CD14-positive monocyte (primary cell): ENCODE measurements around the gene UPB1. TPM values are rescaled to one million over a fixed set of nuclear protein-coding genes. Genes with fewer than 3 reads are reported as not detected.

ENCODE experiments used
- DNase-seq, 3 donors: peaks; one replicate each; pipeline ENCODE4 v3.0.0-alpha.2; 2011 to 2022
- H2AFZ ChIP-seq: 2 replicates; pipeline ENCODE4 v1.6.0; 2012; ENCODE audit warnings: mild to moderate bottlenecking, low read depth, low read length, inconsistent platforms; ENCODE audit not compliant: insufficient read depth, poor library complexity, severe bottlenecking
- H3K27ac ChIP-seq, 2 donors: 1 replicate in 1 of 2; 2 replicates in 1 of 2; pipeline ENCODE4 v1.5.1; 2012 to 2013; ENCODE audit warnings: low read length in 2 of 2, control low read depth in 1 of 2, inconsistent platforms in 1 of 2, low read depth in 1 of 2, mild to moderate bottlenecking in 1 of 2
- H3K27me3 ChIP-seq, 2 donors: one replicate each; pipeline versions ENCODE4 v1.6.0 to v1.6.1; 2011 to 2013; ENCODE audit warnings: low read length in 2 of 2; ENCODE audit not compliant: control insufficient read depth in 2 of 2, insufficient read depth in 2 of 2
- H3K36me3 ChIP-seq, 2 donors: replicated peaks in 1 of 2; 1 replicate in 1 of 2; 2 replicates in 1 of 2; pipeline versions ENCODE4 v1.5.1 to v1.6.1; 2012 to 2013; ENCODE audit warnings: low read length in 2 of 2, control low read depth in 1 of 2, inconsistent platforms in 1 of 2, mild to moderate bottlenecking in 1 of 2; ENCODE audit not compliant: insufficient read depth in 2 of 2, control insufficient read depth in 1 of 2
- H3K4me1 ChIP-seq, 2 donors: 1 replicate in 1 of 2; 2 replicates in 1 of 2; pipeline versions ENCODE4 v1.5.1 to v1.6.1; 2012 to 2013; ENCODE audit warnings: low read length in 2 of 2, control low read depth in 1 of 2, inconsistent platforms in 1 of 2, mild to moderate bottlenecking in 1 of 2, moderate library complexity in 1 of 2; ENCODE audit not compliant: insufficient read depth in 2 of 2, control insufficient read depth in 1 of 2
- H3K4me2 ChIP-seq: replicated peaks from 2 replicates; pipeline ENCODE3; 2012; ENCODE audit warnings: low read length, moderate library complexity, mild to moderate bottlenecking; ENCODE audit not compliant: poor library complexity, severe bottlenecking; ENCODE audit errors: extremely low read depth
- H3K4me3 ChIP-seq, 3 experiments: fragments of 200-600 bp in 1 of 3; sonication (generic) in 1 of 3; replicated peaks in 1 of 3; 1 replicate in 2 of 3; 2 replicates in 1 of 3; pipeline ENCODE4 v1.5.1; 2011 to 2013; ENCODE audit warnings: low read length in 3 of 3, mild to moderate bottlenecking in 3 of 3, control low read depth in 2 of 3, low read depth in 2 of 3, inconsistent platforms in 1 of 3, moderate library complexity in 1 of 3
- H3K79me2 ChIP-seq: 2 replicates; pipeline ENCODE4 v1.6.0; 2012; ENCODE audit warnings: mild to moderate bottlenecking, control low read depth, inconsistent platforms, low read length, moderate library complexity; ENCODE audit not compliant: insufficient read depth
- H3K9ac ChIP-seq: 2 replicates; pipeline ENCODE4 v1.6.0; 2017; ENCODE audit warnings: low read length, mild to moderate bottlenecking; ENCODE audit not compliant: insufficient read depth, poor library complexity, severe bottlenecking
- H3K9me3 ChIP-seq, 2 donors: replicated peaks in 1 of 2; 1 replicate in 1 of 2; 2 replicates in 1 of 2; pipeline versions ENCODE4 v1.5.1 to v1.6.1; 2012 to 2013; ENCODE audit warnings: low read length in 2 of 2, control low read depth in 1 of 2; ENCODE audit not compliant: control insufficient read depth in 1 of 2, insufficient read depth in 1 of 2
- H4K20me1 ChIP-seq: 2 replicates; pipeline ENCODE4 v1.6.0; 2012; ENCODE audit warnings: mild to moderate bottlenecking, low read length, control low read depth, moderate library complexity; ENCODE audit not compliant: insufficient read depth
- H3K27ac Mint-ChIP-seq, 7 donors: one replicate each; pipeline ENCODE4 v1.8.0; 2020; ENCODE audit warnings: mild to moderate bottlenecking in 7 of 7, mixed read lengths in 7 of 7, moderate library complexity in 6 of 7, inconsistent platforms in 2 of 7
- H3K27me3 Mint-ChIP-seq, 3 donors: one replicate each; pipeline ENCODE4 v1.8.0; 2021 to 2022; ENCODE audit warnings: low read depth in 3 of 3, mild to moderate bottlenecking in 3 of 3, mixed read lengths in 3 of 3, moderate library complexity in 3 of 3, inconsistent platforms in 1 of 3
- H3K36me3 Mint-ChIP-seq, 2 donors: one replicate each; pipeline ENCODE4 v1.8.0; 2020; ENCODE audit warnings: mixed read lengths in 2 of 2, inconsistent platforms in 1 of 2, mild to moderate bottlenecking in 1 of 2
- H3K4me1 Mint-ChIP-seq: one replicate; pipeline ENCODE4 v1.8.0; 2020; ENCODE audit warnings: mild to moderate bottlenecking, mixed read lengths
- H3K4me3 Mint-ChIP-seq, 2 donors: one replicate each; pipeline ENCODE4 v1.8.0; 2020; ENCODE audit warnings: mild to moderate bottlenecking in 2 of 2, mixed read lengths in 2 of 2, moderate library complexity in 1 of 2
- H3K9me3 Mint-ChIP-seq, 7 donors: one replicate each; pipeline ENCODE4 v1.8.0; 2020 to 2022; ENCODE audit warnings: mixed read lengths in 7 of 7, mild to moderate bottlenecking in 6 of 7, moderate library complexity in 6 of 7, inconsistent platforms in 2 of 7
- WGBS: methylation state at CpG from one replicate; pipeline ENCODE4 v1.1.5; 2013; ENCODE audit warnings: missing lambda C conversion rate; ENCODE audit not compliant: insufficient coverage; 5-methylcytosine and 5-hydroxymethylcytosine counted together
- intact Hi-C, 2 donors: fragments of 100-400 bp; cut with micrococcal nuclease; formaldehyde crosslinking; loops; one replicate each; pipeline versions ENCODE4 v1.15.0 to v1.15.1; 2023
- polyA plus RNA-seq, 3 donors: library from polyadenylated mRNA; depleted of rRNA in 1 of 3; unstranded in 2 of 3; stranded (reverse) in 1 of 3; fragments of 300-500 nt in 2 of 3; fragments of >200 nt in 1 of 3; fragmentation: Illumina TruSeq in 2 of 3; gene quantifications; 1 replicate in 2 of 3; 2 replicates in 1 of 3; pipeline ENCODE4 v1.2.3, GENCODE V29; 2012 to 2021
- TF ChIP-seq, protein P1 (sequence below): fragments of 200-600 bp; IDR thresholded peaks from one replicate; pipeline ENCODE4 v1.8.0; 2022; ENCODE audit warnings: antibody characterized with exemption, mild to moderate bottlenecking

The UPB1 gene
- polyA plus RNA-seq, 3 donors, result 0.13 to 0.17 TPM; not detected in 1

DNA sequence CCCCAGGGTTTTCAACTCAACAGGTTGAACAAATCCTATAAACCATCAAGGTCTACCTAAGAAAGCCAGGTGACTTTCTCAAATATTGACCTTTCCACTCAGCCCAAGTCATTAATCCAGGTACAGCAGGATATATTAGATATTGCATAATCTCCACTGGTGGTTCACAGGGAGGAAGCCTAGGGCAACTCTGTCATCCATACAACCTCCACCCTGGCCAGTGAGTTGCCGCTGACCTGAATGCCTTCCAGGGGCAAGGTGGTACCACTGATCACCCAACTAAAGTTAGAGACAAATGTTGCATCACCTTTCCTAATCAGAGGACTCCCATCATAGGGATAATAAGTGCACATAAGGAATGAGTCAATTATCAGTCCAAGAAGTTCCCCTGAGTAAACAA lies 36.9 kb downstream of the UPB1 start:
- intact Hi-C loops, result no loop called here
- no CpG with 5 or more reads among the region's 1 CpG for WGBS
- TF ChIP-seq, protein P1, sequence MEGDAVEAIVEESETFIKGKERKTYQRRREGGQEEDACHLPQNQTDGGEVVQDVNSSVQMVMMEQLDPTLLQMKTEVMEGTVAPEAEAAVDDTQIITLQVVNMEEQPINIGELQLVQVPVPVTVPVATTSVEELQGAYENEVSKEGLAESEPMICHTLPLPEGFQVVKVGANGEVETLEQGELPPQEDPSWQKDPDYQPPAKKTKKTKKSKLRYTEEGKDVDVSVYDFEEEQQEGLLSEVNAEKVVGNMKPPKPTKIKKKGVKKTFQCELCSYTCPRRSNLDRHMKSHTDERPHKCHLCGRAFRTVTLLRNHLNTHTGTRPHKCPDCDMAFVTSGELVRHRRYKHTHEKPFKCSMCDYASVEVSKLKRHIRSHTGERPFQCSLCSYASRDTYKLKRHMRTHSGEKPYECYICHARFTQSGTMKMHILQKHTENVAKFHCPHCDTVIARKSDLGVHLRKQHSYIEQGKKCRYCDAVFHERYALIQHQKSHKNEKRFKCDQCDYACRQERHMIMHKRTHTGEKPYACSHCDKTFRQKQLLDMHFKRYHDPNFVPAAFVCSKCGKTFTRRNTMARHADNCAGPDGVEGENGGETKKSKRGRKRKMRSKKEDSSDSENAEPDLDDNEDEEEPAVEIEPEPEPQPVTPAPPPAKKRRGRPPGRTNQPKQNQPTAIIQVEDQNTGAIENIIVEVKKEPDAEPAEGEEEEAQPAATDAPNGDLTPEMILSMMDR, result no peak
- Histone ChIP-seq H3K36me3 (no peaks in the 10 kb centered on the region), H3K27ac (no peak overlapping the region), H3K4me3 (no peak overlapping the region), H3K9me3 (no peaks in the 10 kb centered on the region), H3K9ac (no peak overlapping the region), H2AFZ (no peak overlapping the region), H3K79me2 (no peaks in the 10 kb centered on the region), H3K4me2 (no peak overlapping the region), H3K4me1 (peaks cover 0 to 5% of the 10 kb centered on the region in 2 donors), H3K27me3 (no peaks in the 10 kb centered on the region), H4K20me1 (no peaks in the 10 kb centered on the region)
- Mint-ChIP-seq H3K4me3 (no peak overlapping the region), H3K4me1 (peaks cover 11% of the 10 kb centered on the region), H3K27me3 (peaks cover 0 to 2% (median 2%) of the 10 kb centered on the region in 3 donors), H3K9me3 (peaks cover 0 to 2% (median 0%) of the 10 kb centered on the region in 7 donors), H3K36me3 (peaks cover 0 to under 1% of the 10 kb centered on the region in 2 donors), H3K27ac (no peak overlapping the region)
- DNase-seq, result no peak

DNA sequence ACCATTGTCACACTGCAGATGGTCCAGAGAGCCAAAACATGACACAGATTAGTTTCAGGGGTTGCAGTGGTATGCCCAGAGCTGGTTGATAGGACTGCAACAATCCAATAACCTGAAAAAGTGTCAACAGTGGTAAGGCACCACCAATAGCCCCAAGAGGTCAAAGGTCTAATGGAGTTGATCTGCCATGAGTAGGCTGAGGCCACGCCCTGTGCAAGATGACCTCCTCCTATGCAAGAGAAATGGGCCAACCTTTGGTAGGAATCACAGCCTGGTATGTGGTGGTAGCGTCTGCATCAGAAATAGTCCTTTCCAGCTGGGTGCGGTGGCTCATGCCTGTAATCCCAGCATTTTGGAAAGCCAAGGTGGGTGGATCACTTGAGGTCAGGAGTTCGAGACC lies 40.2 kb downstream of the UPB1 start:
- peaks cover 0 to 2% (median 0%) of the 10 kb centered on the region in 7 donors for H3K9me3 Mint-ChIP-seq

More for the DNA sequence above, 40.2 kb downstream of the UPB1 start:
- H2AFZ ChIP-seq, result no peak overlapping the region
- Mint-ChIP-seq H3K27me3 (peaks cover 0 to 2% (median 2%) of the 10 kb centered on the region in 3 donors), H3K4me3 (no peak overlapping the region), H3K36me3 (peaks cover 18 to 30% of the 10 kb centered on the region in 2 donors), H3K27ac (no peak overlapping the region), H3K4me1 (peaks cover 2% of the 10 kb centered on the region)
- H3K27ac ChIP-seq, result no peak overlapping the region
- no peaks in the 10 kb centered on the region for H3K79me2 ChIP-seq
- H3K4me2 ChIP-seq, result no peak overlapping the region
- intact Hi-C loops, result loop anchor here in 1 of 2 donors (5.0 kb wide), 1 partner anchor 38 kb away; the partner anchor contains the start of gene UPB1
- peaks cover 5% of the 10 kb centered on the region for H4K20me1 ChIP-seq
- no peak for DNase-seq
- WGBS, result 100% methylated on average over 3 of the region's 4 CpGs
- no peaks in the 10 kb centered on the region for H3K9me3 ChIP-seq
- H3K4me1 ChIP-seq, result no peaks in the 10 kb centered on the region
- H3K4me3 ChIP-seq, result no peak overlapping the region
- TF ChIP-seq, protein P1, result no peak
- no peak overlapping the region for H3K9ac ChIP-seq
- H3K36me3 ChIP-seq, result peaks cover 6 to 17% of the 10 kb centered on the region in 2 donors
- H3K27me3 ChIP-seq, result no peaks in the 10 kb centered on the region
